Hypothalamus (tissue), 51 donors: ENCODE data around the gene KRTAP5-6.

Experiments
- DNase-seq, 51 donors: peaks; one replicate each; lab custom pipeline; 2025; lab: John Stamatoyannopoulos, UW

Gene KRTAP5-6

GRCh38 chr11:1729692-1730011 lies 32.7 kb downstream of the KRTAP5-6 start:
- DNase-seq = no peak

- DNase-seq = no peak
Measured at GRCh38 chr11:1730059-1730629, 33.1 kb downstream of the KRTAP5-6 start.

GRCh38 chr11:1731451-1732059 lies 34.6 kb downstream of the KRTAP5-6 start:
- no peak for DNase-seq

GRCh38 chr11:1732418-1733008 lies 35.5 kb downstream of the KRTAP5-6 start:
- DNase-seq = no peak

DNA sequence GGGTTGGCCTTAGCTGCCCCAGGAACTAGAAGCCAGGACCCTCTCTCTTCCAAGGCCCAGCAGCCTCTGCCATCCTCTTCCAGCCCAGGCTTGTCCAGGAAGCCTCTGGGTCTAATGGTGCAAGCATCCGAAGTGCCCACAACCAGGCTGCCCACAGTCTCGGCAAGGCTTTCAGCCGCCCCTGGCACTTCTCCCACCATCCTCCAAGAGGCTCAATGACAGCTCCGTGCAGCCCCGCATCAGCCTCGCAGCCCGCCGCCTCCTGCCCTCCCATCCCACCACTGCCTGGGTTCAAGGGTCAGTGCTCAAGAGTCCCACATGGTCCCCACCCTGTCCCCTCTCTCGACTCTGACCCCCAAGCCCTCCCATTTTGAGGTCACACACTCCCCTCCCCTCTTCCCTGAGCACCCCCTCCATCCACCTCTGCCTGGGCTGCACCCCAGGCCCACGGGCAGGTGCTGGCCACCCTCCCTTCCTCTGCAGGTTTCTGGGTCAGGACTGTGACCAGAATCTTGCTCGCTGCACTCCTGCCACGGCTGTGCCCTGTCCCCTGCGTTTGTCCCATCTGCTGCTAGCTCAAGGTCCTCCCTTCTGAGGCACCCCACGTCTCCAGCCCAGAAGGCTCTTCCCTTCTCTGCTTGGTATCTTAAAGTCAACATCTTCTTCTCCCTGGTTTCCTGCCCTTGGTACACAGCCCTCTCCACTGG lies 36.2 kb downstream of the KRTAP5-6 start:
- DNase-seq = no peak

- DNase-seq = no peak
Measured at GRCh38 chr11:1733716-1734640, 37.0 kb downstream of the KRTAP5-6 start.

- DNase-seq = no peak
Measured at GRCh38 chr11:1734641-1735081, 37.7 kb downstream of the KRTAP5-6 start.

- no peak for DNase-seq
Measured at GRCh38 chr11:1735271-1735670, 38.3 kb downstream of the KRTAP5-6 start.

DNA sequence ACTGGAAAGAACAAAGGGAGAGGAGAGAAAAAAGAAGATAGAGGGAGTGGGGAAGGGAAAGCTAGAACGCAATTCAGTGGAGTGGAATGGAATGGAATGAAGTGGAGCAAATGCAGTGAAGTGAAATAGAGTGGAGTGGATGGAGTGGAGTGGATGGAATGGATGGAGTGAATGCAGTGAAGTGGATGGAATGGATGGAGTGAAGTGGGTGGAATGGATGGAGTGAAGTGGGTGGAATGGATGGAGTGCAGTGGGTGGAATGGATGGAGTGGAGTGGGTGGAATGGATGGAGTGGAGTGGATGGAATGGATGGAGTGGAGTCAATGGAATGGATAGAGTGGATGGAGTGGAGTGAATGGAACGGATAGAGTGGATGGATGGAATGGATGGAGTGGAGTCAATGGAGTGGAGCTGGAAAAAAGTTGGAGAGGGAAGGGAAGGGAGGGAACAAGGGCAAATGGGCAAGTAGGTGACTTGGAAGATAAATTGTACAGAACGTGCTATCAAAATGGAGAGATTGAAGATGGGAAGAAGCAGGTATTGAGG lies 39.5 kb downstream of the KRTAP5-6 start:
- DNase-seq = no peak

DNA sequence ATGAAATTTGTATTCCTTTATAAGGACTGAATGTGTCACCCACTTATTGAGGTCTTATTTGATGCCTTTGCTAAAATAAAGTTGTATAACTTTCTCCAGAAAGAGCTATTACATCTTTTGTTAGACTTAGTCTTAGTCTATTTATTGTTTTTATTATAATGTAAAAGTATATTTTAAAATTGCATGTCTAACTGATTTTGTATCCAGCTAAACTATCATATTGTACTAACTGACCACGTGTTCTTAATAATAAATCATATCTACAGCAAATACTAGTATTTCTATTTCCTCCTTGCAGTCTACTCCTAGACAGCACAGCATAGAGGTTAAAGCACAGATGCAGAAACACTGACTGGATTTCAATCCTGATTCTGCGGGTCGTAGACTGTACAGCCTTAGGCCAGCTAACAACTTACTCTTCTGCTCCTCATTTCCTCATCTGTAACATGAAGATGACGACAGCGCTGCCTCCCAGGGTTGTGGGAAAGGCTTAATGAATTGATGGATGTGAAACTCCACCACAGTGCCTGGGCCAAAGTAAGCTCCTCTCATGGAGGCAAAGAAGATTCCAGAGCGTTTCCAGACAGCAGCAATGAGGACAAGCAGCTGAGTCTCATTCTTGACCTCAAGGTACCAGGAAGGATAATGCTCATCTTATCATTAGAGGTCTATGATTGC lies 40.2 kb downstream of the KRTAP5-6 start:
- DNase-seq = no peak

GRCh38 chr11:1738380-1738779 lies 41.4 kb downstream of the KRTAP5-6 start:
- no peak for DNase-seq

DNA sequence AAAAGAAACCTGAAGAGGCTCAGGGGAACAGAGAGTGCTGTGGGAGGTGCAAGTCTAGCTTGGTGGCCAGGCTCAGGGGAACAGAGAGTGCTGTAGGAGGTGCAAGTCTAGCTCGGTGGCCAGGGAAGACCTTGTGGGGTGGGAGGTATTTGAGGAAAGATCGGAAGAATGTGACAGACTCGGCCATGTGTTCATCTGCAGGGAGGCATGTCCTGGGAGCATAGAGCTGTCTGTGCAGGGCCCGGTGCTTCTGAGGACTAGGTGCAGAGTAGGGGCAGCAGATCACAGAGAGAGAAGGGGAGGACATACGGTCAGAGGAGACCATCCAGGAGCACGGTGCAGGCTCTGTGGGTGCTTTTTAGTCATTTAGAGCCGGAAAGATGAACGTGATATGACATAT lies 42.6 kb downstream of the KRTAP5-6 start:
- peak in 1 of 51 donors; percentile 34 for DNase-seq

DNA sequence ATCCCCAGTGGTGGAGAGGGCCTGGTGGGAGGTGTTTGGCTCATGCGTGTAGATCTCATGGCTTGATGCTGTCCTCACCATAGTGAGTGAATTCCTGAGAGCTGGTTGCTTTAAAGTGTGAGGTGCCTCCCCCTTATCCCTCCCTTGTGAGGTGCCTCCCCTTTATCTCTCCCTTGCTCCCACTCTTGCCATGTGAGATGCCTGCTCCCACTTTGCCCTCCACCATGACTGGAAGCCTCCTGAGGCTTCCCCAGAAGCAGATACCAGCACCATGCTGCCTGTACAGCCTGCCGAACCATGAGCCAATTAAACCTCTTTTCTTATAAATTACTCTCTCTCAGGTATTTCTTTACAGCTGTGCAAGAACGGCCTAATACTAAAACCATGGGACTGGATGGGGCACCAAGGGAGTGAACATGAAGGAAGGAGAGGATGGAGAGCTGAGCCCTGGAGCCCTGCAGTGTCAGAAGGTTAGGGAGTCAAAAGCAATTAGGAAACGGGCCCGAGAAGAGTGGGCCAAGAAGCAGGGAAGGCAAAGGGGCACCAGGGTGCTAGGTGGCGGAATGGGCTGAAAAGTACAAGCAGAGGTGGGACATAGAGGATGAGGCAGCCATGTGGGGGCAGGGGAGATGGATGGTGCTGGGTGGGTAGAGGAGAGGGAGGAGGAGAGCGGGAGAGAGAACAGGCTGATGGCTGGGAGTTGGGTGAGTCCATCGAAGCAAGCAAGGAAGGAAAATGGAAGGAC lies 44.0 kb downstream of the KRTAP5-6 start:
- DNase-seq = no peak

GRCh38 chr11:1741741-1742140 lies 44.7 kb downstream of the KRTAP5-6 start:
- DNase-seq = no peak

- no peak for DNase-seq
Measured at GRCh38 chr11:1742371-1742770, 45.4 kb downstream of the KRTAP5-6 start.

- no peak for DNase-seq
Measured at GRCh38 chr11:1742869-1743584, 46.0 kb downstream of the KRTAP5-6 start.

DNA sequence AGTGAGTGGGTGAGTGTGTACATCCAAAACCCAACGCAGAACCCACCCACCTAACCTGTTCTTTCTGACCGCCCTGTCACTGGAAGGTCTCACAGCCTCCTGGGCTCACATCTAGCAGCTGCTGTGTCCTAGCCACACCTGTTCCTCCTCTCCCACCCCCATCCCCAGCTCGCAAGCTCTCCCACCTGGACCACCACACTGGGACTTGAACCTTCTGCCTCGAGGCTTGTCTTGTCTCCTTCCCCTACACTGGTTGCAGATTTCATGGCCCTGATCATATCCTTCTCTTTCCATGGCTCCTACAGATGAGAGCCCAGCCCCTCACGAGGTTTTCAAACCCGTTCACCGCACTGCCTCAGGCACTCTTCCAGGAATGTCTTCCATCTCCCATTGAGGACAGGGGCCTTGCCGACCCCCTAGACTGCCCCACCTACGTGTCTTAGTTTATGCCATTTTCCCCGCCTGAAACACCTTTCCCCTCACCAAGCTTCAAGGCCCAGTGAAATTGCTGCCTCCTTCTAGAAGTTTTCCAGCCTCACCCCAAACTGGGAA lies 46.7 kb downstream of the KRTAP5-6 start:
- DNase-seq = no peak
